HEK293 (cell line): ENCODE results near the gene MANSC4.

Experiments
- CTCF ChIA-PET: fragments of 350-600 bp; formaldehyde crosslinking; extraction: SDS; loops from one replicate; lab custom pipeline; 2021; ENCODE audit warnings: antibody characterized with exemption; lab: Yijun Ruan, JAX
- POLR2A ChIA-PET: fragments of 300-600 bp; formaldehyde crosslinking; extraction: SDS; loops from one replicate; lab custom pipeline; 2020; ENCODE audit warnings: antibody characterized with exemption, inconsistent platforms; lab: Yijun Ruan, JAX
- H3K27ac ChIP-seq: fragments of 200-500 bp; sonication (Bioruptor generic); 2 replicates; pipeline ENCODE4 v1.5.1; 2014; ENCODE audit warnings: low read depth, low read length, control low read depth, inconsistent platforms; ENCODE audit errors: extremely low read depth
- H3K36me3 ChIP-seq, 2 experiments: fragments of 200-500 bp in 1 of 2; sonication (Bioruptor generic) in 1 of 2; 1 replicate in 1 of 2; 2 replicates in 1 of 2; pipeline ENCODE4 v1.5.1; 2014 to 2017; ENCODE audit warnings: inconsistent platforms in 2 of 2, low read length in 2 of 2; ENCODE audit not compliant: control insufficient read depth in 2 of 2, insufficient read depth in 1 of 2
- H3K4me1 ChIP-seq: fragments of 200-500 bp; sonication (Bioruptor generic); 2 replicates; pipeline ENCODE4 v1.5.1; 2014; ENCODE audit warnings: mild to moderate bottlenecking, low read length, inconsistent platforms; ENCODE audit not compliant: control insufficient read depth, insufficient read depth
- H3K4me3 ChIP-seq: 2 replicates; pipeline ENCODE4 v1.5.1; 2011; ENCODE audit warnings: low read depth, mild to moderate bottlenecking, control low read depth, low read length, moderate library complexity
- H3K9me3 ChIP-seq: fragments of 200-500 bp; sonication (Bioruptor generic); 2 replicates; pipeline ENCODE4 v1.5.1; 2014; ENCODE audit warnings: low read depth, low read length, inconsistent platforms; ENCODE audit not compliant: control insufficient read depth, insufficient read depth
- IKZF3 ChIP-seq: fragments of 450-650 bp; IDR thresholded peaks from 2 replicates; pipeline ENCODE4 v1.5.0; 2018; ENCODE audit warnings: missing biosample characterization, mild to moderate bottlenecking, missing genetic modification characterization, moderate library complexity
- PRDM1 ChIP-seq: fragments of 450-650 bp; formaldehyde crosslinking; IDR thresholded peaks from 2 replicates; pipeline ENCODE4; 2016; ENCODE audit warnings: missing biosample characterization, missing genetic modification characterization
- PRDM10 ChIP-seq: fragments of 450-650 bp; formaldehyde crosslinking; IDR thresholded peaks from 2 replicates; pipeline ENCODE4 v1.5.1; 2016; ENCODE audit warnings: missing biosample characterization, missing genetic modification characterization
- ZBTB11 ChIP-seq: fragments of 450-650 bp; formaldehyde crosslinking; conservative IDR thresholded peaks from 2 replicates; pipeline ENCODE4 v1.5.1; 2016; ENCODE audit warnings: low read depth, missing biosample characterization, missing genetic modification characterization
- ZBTB17 ChIP-seq: fragments of 450-650 bp; formaldehyde crosslinking; IDR thresholded peaks from 2 replicates; pipeline ENCODE4 v1.5.1; 2016; ENCODE audit warnings: missing biosample characterization, missing genetic modification characterization
- ZBTB20 ChIP-seq: fragments of 450-650 bp; formaldehyde crosslinking; IDR thresholded peaks from 2 replicates; pipeline ENCODE4 v1.5.1; 2016; ENCODE audit warnings: missing biosample characterization, missing genetic modification characterization
- ZNF16 ChIP-seq: fragments of 450-650 bp; formaldehyde crosslinking; IDR thresholded peaks from 2 replicates; pipeline ENCODE4 v1.5.1; 2016; ENCODE audit warnings: low read depth, missing biosample characterization, missing genetic modification characterization
- ZNF174 ChIP-seq: fragments of 450-650 bp; formaldehyde crosslinking; IDR thresholded peaks from 2 replicates; pipeline ENCODE4 v1.5.0; 2017; ENCODE audit warnings: missing biosample characterization, mild to moderate bottlenecking, missing genetic modification characterization
- ZNF223 ChIP-seq: fragments of 450-650 bp; formaldehyde crosslinking; IDR thresholded peaks from 2 replicates; pipeline ENCODE4 v1.5.1; 2016; ENCODE audit warnings: missing biosample characterization, missing genetic modification characterization
- ZNF274 ChIP-seq, 2 experiments: fragments of 200-500 bp in 1 of 2; fragments of 450-650 bp in 1 of 2; sonication (Bioruptor generic) in 1 of 2; formaldehyde crosslinking in 1 of 2; IDR thresholded peaks; 2 replicates each; pipeline versions ENCODE4 v1.5.1 to v1.6.1; 2014 to 2016; ENCODE audit warnings: borderline replicate concordance in 1 of 2, inconsistent platforms in 1 of 2, low read length in 1 of 2, missing biosample characterization in 1 of 2, missing genetic modification characterization in 1 of 2
- ZNF423 ChIP-seq: fragments of 450-650 bp; formaldehyde crosslinking; IDR thresholded peaks from 2 replicates; pipeline ENCODE4 v1.5.1; 2016; ENCODE audit warnings: missing biosample characterization, missing genetic modification characterization
- ZNF518A ChIP-seq: fragments of 450-650 bp; formaldehyde crosslinking; conservative IDR thresholded peaks from 2 replicates; pipeline ENCODE4 v1.5.1; 2016; ENCODE audit warnings: low read depth, missing biosample characterization, missing genetic modification characterization

MANSC4 gene

GRCh38 chr12:27782481-27782880 lies 2.4 kb upstream of the MANSC4 start (continued):
- TF ChIP-seq ZNF423 (tag by site-specific recombination) (no peak), ZNF174 (no peak), ZNF16 (tag by site-specific recombination) (no peak)

- Histone ChIP-seq H3K4me3 (peak overlapping the region; percentile 83), H3K36me3 (peaks cover 7 to 12% of the 10 kb centered on the region in 2 experiments), H3K27ac (peak overlapping the region; percentile 99; the same call in 1 of the 2 replicates), H3K4me1 (peaks cover 9% of the 10 kb centered on the region; the same call in 1 of the 2 replicates), H3K9me3 (no peaks in the 10 kb centered on the region)
- ChIA-PET POLR2A (no interaction called here), CTCF (no interaction called here)
- TF ChIP-seq PRDM1 (tag by site-specific recombination) (peak; percentile 49; the same call in 1 of the 2 replicates), ZNF518A (tag by site-specific recombination) (0 out of 2 replicates have a peak, but pooled peaks have one; percentile 28), PRDM10 (tag by site-specific recombination) (peak; percentile 8; the same call in 1 of the 2 replicates), ZBTB17 (peak; percentile 72), IKZF3 (tag by site-specific recombination) (peak; percentile 71), ZBTB20 (tag by site-specific recombination) (no peak; the same call in 1 of the 2 replicates), ZNF223 (tag by site-specific recombination) (no peak), ZBTB11 (tag by site-specific recombination) (peak; percentile 88), ZNF274 (IDR thresholded peaks at IDR 0.05; ENCODE audit: low read length) (no peak), ZNF274 (tag by site-specific recombination; IDR thresholded peaks at IDR 0.05; ENCODE audit: borderline replicate concordance) (no peak)
Measured at GRCh38 chr12:27781680-27782079, 1.6 kb upstream of the MANSC4 start.
